H1 (cell line): ENCODE measurements around the gene SUOX. TPM values are rescaled to one million over a fixed set of nuclear protein-coding genes. Genes with fewer than 3 reads are reported as not detected.
"Not testable (repeated sequence)": the region's sequence is repeated elsewhere in the genome, so short reads cannot be mapped to it uniquely, and the experiment has no call there.

Experiments used
- CTCF ChIA-PET: fragments of 300-600 bp; sonication (Branson Sonifier 250); formaldehyde crosslinking; loops from one replicate; lab custom pipeline; 2021; ENCODE audit not compliant: partially characterized antibody; lab: Charles Lee
- POLR2A ChIA-PET: fragments of 300-600 bp; sonication (Branson Sonifier 250); formaldehyde crosslinking; loops from one replicate; lab custom pipeline; 2021; ENCODE audit warnings: inconsistent platforms; ENCODE audit not compliant: partially characterized antibody; lab: Charles Lee
- DNase-seq, 2 experiments: peaks; one replicate each; pipeline versions ENCODE4 v3.0.0 to v3.0.0-alpha.2; 2010 to 2022; ENCODE audit warnings: low spot score in 2 of 2, low read depth in 1 of 2, mixed read lengths in 1 of 2
- FAIRE-seq: peaks from 2 replicates; lab custom pipeline; 2011; peaks lifted over from hg19 to GRCh38; lab: Jason Lieb, UNC
- H2AFZ ChIP-seq: 2 replicates; pipeline ENCODE4 v1.8.1; 2012; ENCODE audit warnings: low read length, inconsistent platforms
- H2AK5ac ChIP-seq: 2 replicates; pipeline ENCODE4 v1.6.1; 2013; ENCODE audit warnings: low read depth, low read length
- H2BK120ac ChIP-seq: replicated peaks from 2 replicates; pipeline ENCODE3; 2013; ENCODE audit warnings: low read depth, low read length, inconsistent platforms
- H2BK12ac ChIP-seq: 2 replicates; pipeline ENCODE4 v1.6.1; 2013; ENCODE audit warnings: low read depth, low read length
- H2BK15ac ChIP-seq: 2 replicates; pipeline ENCODE4 v1.6.1; 2013; ENCODE audit warnings: low read length
- H2BK20ac ChIP-seq: 2 replicates; pipeline ENCODE4 v1.6.1; 2013; ENCODE audit warnings: low read length
- H2BK5ac ChIP-seq: 2 replicates; pipeline ENCODE4 v1.6.1; 2013; ENCODE audit warnings: low read depth, low read length
- H3K14ac ChIP-seq: 2 replicates; pipeline ENCODE4 v1.6.1; 2013; ENCODE audit warnings: inconsistent platforms; ENCODE audit not compliant: insufficient read length
- H3K18ac ChIP-seq: 2 replicates; pipeline ENCODE4 v1.6.1; 2013; ENCODE audit warnings: low read length; ENCODE audit errors: extremely low read depth
- H3K23ac ChIP-seq: 2 replicates; pipeline ENCODE4 v1.6.1; 2013; ENCODE audit warnings: inconsistent platforms; ENCODE audit not compliant: insufficient read length
- H3K23me2 ChIP-seq: 2 replicates; pipeline ENCODE4 v1.6.1; 2013; ENCODE audit warnings: low read depth, low read length
- H3K27ac ChIP-seq: 2 replicates; pipeline ENCODE4 v1.6.1; 2011; ENCODE audit warnings: low read depth, low read length, inconsistent platforms
- H3K27me3 ChIP-seq, 4 experiments: replicated peaks in 1 of 4; 1 replicate in 1 of 4; 2 replicates in 3 of 4; pipeline versions ENCODE4 v1.6.1 to v1.8.1; 2011 to 2013; ENCODE audit warnings: low read length in 3 of 4, mild to moderate bottlenecking in 3 of 4, inconsistent platforms in 2 of 4, mixed read lengths in 2 of 4, moderate library complexity in 1 of 4; ENCODE audit not compliant: control insufficient read depth in 3 of 4, insufficient read depth in 3 of 4; ENCODE audit errors: extremely low read depth in 1 of 4
- H3K36me3 ChIP-seq, 4 experiments: 2 replicates each; pipeline versions ENCODE4 v1.6.1 to v1.8.1; 2011 to 2013; ENCODE audit warnings: mild to moderate bottlenecking in 4 of 4, low read length in 3 of 4, moderate library complexity in 2 of 4, control low read depth in 1 of 4, inconsistent platforms in 1 of 4; ENCODE audit not compliant: insufficient read depth in 4 of 4, control insufficient read depth in 2 of 4
- H3K4ac ChIP-seq: replicated peaks from 2 replicates; pipeline ENCODE3; 2013; ENCODE audit warnings: low read length, low read depth, mixed read lengths, inconsistent platforms; ENCODE audit not compliant: insufficient read length
- H3K4me1 ChIP-seq, 4 experiments: replicated peaks in 1 of 4; 1 replicate in 1 of 4; 2 replicates in 3 of 4; pipeline versions ENCODE4 v1.6.1 to v1.8.1; 2011 to 2013; ENCODE audit warnings: low read length in 3 of 4, inconsistent platforms in 2 of 4, mixed read lengths in 1 of 4; ENCODE audit not compliant: insufficient read depth in 4 of 4, control insufficient read depth in 3 of 4
- H3K4me2 ChIP-seq, 2 experiments: 2 replicates each; pipeline versions ENCODE4 v1.6.1 to v1.8.1; 2011 to 2013; ENCODE audit warnings: low read depth in 2 of 2, low read length in 2 of 2, control low read depth in 1 of 2, inconsistent platforms in 1 of 2, mild to moderate bottlenecking in 1 of 2; ENCODE audit not compliant: insufficient read depth in 1 of 2
- H3K4me3 ChIP-seq, 4 experiments: fragments of 200-600, 300-600 bp in 1 of 4; sonication (generic), shearing (Covaris generic), sonication (Bioruptor Twin) in 1 of 4; 2 replicates each; pipeline versions ENCODE4 v1.5.1 to v1.8.1; 2011 to 2016; ENCODE audit warnings: low read length in 4 of 4, low read depth in 3 of 4, control low read depth in 2 of 4, inconsistent platforms in 2 of 4, mild to moderate bottlenecking in 2 of 4, mixed read lengths in 1 of 4, moderate library complexity in 1 of 4; ENCODE audit not compliant: insufficient read depth in 2 of 4; ENCODE audit errors: extremely low read depth in 1 of 4
- H3K56ac ChIP-seq: replicated peaks from 2 replicates; pipeline ENCODE3; 2013; ENCODE audit warnings: low read depth, mild to moderate bottlenecking, mixed read lengths, low read length, inconsistent platforms; ENCODE audit not compliant: insufficient read length
- H3K79me1 ChIP-seq: 2 replicates; pipeline ENCODE4 v1.6.1; 2013; ENCODE audit warnings: low read depth, low read length, control low read depth
- H3K79me2 ChIP-seq, 2 experiments: 2 replicates each; pipeline versions ENCODE4 v1.6.1 to v1.8.1; 2012 to 2013; ENCODE audit warnings: low read length in 2 of 2, mild to moderate bottlenecking in 2 of 2, inconsistent platforms in 1 of 2; ENCODE audit not compliant: insufficient read depth in 2 of 2, control insufficient read depth in 1 of 2
- H3K9ac ChIP-seq, 4 experiments: replicated peaks in 1 of 4; 1 replicate in 1 of 4; 2 replicates in 3 of 4; pipeline versions ENCODE4 v1.6.1 to v1.8.1; 2011 to 2013; ENCODE audit warnings: low read depth in 3 of 4, low read length in 3 of 4, control low read depth in 2 of 4, mild to moderate bottlenecking in 2 of 4, moderate library complexity in 2 of 4, inconsistent platforms in 1 of 4; ENCODE audit errors: extremely low read depth in 1 of 4
- H3K9me3 ChIP-seq, 2 experiments: 2 replicates each; pipeline versions ENCODE4 v1.6.1 to v1.8.1; 2012 to 2013; ENCODE audit warnings: mild to moderate bottlenecking in 2 of 2, moderate library complexity in 2 of 2, control low read depth in 1 of 2, inconsistent platforms in 1 of 2, low read depth in 1 of 2, low read length in 1 of 2, mixed read lengths in 1 of 2; ENCODE audit not compliant: insufficient read depth in 2 of 2
- H4K20me1 ChIP-seq, 2 experiments: replicated peaks in 1 of 2; 2 replicates each; pipeline versions ENCODE3 to v1.8.1; 2011 to 2013; ENCODE audit warnings: inconsistent platforms in 2 of 2, low read length in 2 of 2, mild to moderate bottlenecking in 1 of 2; ENCODE audit not compliant: insufficient read depth in 2 of 2, control insufficient read depth in 1 of 2
- H4K5ac ChIP-seq: 2 replicates; pipeline ENCODE4 v1.6.1; 2013; ENCODE audit warnings: low read length, low read depth, mixed read lengths, inconsistent platforms; ENCODE audit not compliant: insufficient read length
- H4K8ac ChIP-seq: 2 replicates; pipeline ENCODE4 v1.8.0; 2013; ENCODE audit warnings: mild to moderate bottlenecking, moderate library complexity, low read length, inconsistent platforms; ENCODE audit not compliant: insufficient read depth; ENCODE audit errors: extremely low read depth
- H4K91ac ChIP-seq: replicated peaks from 2 replicates; pipeline ENCODE3; 2013; ENCODE audit warnings: low read length, mixed read lengths, inconsistent platforms; ENCODE audit not compliant: insufficient read length
- WGBS, 2 experiments: shearing (Covaris generic) in 1 of 2; methylation state at CpG; one replicate each; pipeline versions ENCODE4 v1.1.6 to v1.1.7; 2013 to 2015; ENCODE audit warnings: low lambda C conversion rate in 2 of 2, mixed read lengths in 2 of 2, inconsistent platforms in 1 of 2, low coverage in 1 of 2, missing lambda C conversion rate in 1 of 2; ENCODE audit not compliant: insufficient replicate concordance in 2 of 2, insufficient coverage in 1 of 2, insufficient read length in 1 of 2; ENCODE audit errors: extremely low coverage in 1 of 2, missing lambda C conversion rate in 1 of 2; 5-methylcytosine and 5-hydroxymethylcytosine counted together
- polyA plus RNA-seq, 7 experiments: library from polyadenylated mRNA; depleted of rRNA in 3 of 7; stranded (reverse) in 5 of 7; unstranded in 2 of 7; fragments of >200 nt in 5 of 7; fragments of 200-250 nt in 2 of 7; gene quantifications; 1 replicate in 5 of 7; 2 replicates in 1 of 7; 4 replicates in 1 of 7; pipeline versions ENCODE4 v1.2.1 to v1.2.3, GENCODE V29; 2011 to 2013; ENCODE audit warnings: missing spikeins in 2 of 7, mixed read lengths in 2 of 7
- total RNA-seq: library from RNA; stranded (reverse); fragmentation: NEBNext Ultra II Directional; extraction: Animal tissue kit (Norgen Biotek cat#: 25700); gene quantifications from 2 replicates; pipeline ENCODE4 v1.2.1, GENCODE V29; 2021

SUOX gene
- total and polyA plus RNA-seq, 2 of the 8 experiments (the other 6 are each of a cell fraction or from before 2014, with no cell fraction given): 22.5 to 31.3 TPM

DNA sequence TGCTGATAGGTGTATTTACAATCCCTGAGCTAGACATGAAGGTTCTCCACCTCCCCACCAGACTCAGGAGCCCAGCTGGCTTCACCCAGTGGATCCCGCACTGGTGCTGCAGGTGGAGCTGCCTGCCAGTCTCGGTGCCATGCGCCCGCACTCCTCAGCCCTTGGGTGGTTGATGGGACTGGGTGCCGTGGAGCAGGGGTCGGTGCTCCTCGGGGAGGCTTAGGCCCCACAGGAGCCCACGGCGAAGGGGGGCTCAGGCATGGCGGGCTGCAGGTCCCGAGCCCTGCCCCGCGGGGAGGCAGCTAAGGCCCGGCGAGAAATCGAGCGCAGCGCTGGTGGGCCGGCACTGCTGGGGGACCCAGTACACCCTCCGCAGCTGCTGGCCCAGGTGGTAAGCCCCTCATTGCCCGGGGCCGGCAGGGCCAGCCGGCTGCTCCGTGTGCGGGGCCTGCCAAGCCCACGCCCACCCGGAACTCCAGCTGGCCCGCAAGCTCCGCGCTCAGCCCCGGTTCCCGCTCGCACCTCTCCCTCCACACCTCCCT lies 3.0 kb downstream of the SUOX start:
- H3K4ac ChIP-seq, H4K5ac ChIP-seq, H4K91ac ChIP-seq, H3K23me2 ChIP-seq, H2BK5ac ChIP-seq, H3K27ac ChIP-seq, H3K23ac ChIP-seq, H2BK120ac ChIP-seq, H3K14ac ChIP-seq, H2AFZ ChIP-seq, DNase-seq, H2AK5ac ChIP-seq, H4K20me1 ChIP-seq, FAIRE-seq, H3K79me2 ChIP-seq, H2BK15ac ChIP-seq, H3K4me3 ChIP-seq, H3K56ac ChIP-seq, H3K18ac ChIP-seq, H3K79me1 ChIP-seq, H2BK12ac ChIP-seq, H3K4me2 ChIP-seq, H3K27me3 ChIP-seq, H3K4me1 ChIP-seq, H2BK20ac ChIP-seq, H3K9me3 ChIP-seq, H3K9ac ChIP-seq, H4K8ac ChIP-seq: not testable (repeated sequence)
- 93% methylated on average over 28 of the region's 33 CpGs; no CpG with 5 or more reads in 1 of the 2 experiments for WGBS, 2 experiments
- POLR2A ChIA-PET: interaction anchor here (1.1 to 5.4 kb wide), 5 partner anchors 7 to 60 kb away, joined by 3 to 55 read pairs (median 13); no protein-coding TSS in a partner anchor
- CTCF ChIA-PET: interaction anchor here (1.1 to 13.5 kb wide), 4 partner anchors 21 to 262 kb away, joined by 4 to 256 read pairs (median 4); partner anchors contain the start of genes ERBB3 and IKZF4
- peaks cover 0 to 24% (median 5%) of the 10 kb centered on the region in 4 experiments; a peak in 5 of 8 replicates for H3K36me3 ChIP-seq
